Vagina (tissue), 2 donors: ENCODE measurements around the gene FBXO8.

ENCODE experiments used
- POLR2A ChIP-seq, 2 donors: fragments of 450-650 bp; IDR thresholded peaks; one replicate each; pipeline ENCODE4 v1.6.1; 2017; ENCODE audit warnings: antibody characterized with exemption in 2 of 2, mild to moderate bottlenecking in 2 of 2, moderate library complexity in 2 of 2
- TF ChIP-seq, protein P1 (sequence below), 3 experiments: fragments of 450-650 bp in 2 of 3; fragments of 200-600 bp in 1 of 3; sonication (generic) in 1 of 3; IDR thresholded peaks; one replicate each; pipeline ENCODE4 v1.5.1; 2017 to 2019; ENCODE audit warnings: antibody characterized with exemption in 3 of 3, mild to moderate bottlenecking in 2 of 3, moderate library complexity in 2 of 3

DNA sequence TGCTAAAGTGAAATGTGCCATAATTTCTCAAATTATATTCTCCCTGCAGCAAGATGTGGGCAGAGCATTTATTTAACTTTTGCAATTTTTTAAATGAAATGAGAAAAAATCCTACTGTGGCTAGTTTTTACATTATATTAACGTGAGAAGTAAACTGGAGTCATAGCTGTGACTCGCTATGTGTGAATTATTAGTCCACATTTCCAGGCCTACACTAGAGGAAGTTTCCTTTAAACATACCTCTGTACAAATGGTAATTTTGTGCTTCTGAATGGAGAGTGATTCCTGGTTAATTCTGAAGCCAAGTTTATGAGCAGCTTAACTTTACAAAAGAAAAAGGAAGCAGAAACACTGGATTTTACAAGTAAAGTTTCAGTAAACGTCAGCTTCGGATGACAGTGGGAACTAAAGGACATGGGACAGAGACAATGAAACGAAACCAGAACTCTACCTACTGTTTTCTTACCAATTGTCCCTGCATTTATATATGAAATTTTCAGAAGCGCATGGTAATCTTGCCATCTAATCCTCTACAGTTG lies 72.4 kb downstream of the FBXO8 start:
- TF ChIP-seq, protein P1, sequence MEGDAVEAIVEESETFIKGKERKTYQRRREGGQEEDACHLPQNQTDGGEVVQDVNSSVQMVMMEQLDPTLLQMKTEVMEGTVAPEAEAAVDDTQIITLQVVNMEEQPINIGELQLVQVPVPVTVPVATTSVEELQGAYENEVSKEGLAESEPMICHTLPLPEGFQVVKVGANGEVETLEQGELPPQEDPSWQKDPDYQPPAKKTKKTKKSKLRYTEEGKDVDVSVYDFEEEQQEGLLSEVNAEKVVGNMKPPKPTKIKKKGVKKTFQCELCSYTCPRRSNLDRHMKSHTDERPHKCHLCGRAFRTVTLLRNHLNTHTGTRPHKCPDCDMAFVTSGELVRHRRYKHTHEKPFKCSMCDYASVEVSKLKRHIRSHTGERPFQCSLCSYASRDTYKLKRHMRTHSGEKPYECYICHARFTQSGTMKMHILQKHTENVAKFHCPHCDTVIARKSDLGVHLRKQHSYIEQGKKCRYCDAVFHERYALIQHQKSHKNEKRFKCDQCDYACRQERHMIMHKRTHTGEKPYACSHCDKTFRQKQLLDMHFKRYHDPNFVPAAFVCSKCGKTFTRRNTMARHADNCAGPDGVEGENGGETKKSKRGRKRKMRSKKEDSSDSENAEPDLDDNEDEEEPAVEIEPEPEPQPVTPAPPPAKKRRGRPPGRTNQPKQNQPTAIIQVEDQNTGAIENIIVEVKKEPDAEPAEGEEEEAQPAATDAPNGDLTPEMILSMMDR (IDR thresholded peaks at IDR 0.05) = no peak
- no peak for TF ChIP-seq POLR2A (IDR thresholded peaks at IDR 0.05)
